GM18499 (cell line): ENCODE data around the gene PDZD2.
"Not testable (repeated sequence)": the region's sequence is repeated elsewhere in the genome, so short reads cannot be mapped to it uniquely, and the experiment has no call there.

Source experiments
- ATAC-seq: cut with Tn5 transposase; IDR thresholded peaks from one replicate; pipeline ENCODE4 v1.9.1; 2021; ENCODE audit warnings: moderate number of reproducible peaks; ENCODE audit not compliant: insufficient read depth, unreplicated experiment

PDZD2 gene

GRCh38 chr5:31682025-31682424, 43.1 kb downstream of the PDZD2 start:
- ATAC-seq, result no peak

- ATAC-seq, result no peak
These were observed 43.9 kb downstream of the PDZD2 start for GRCh38 chr5:31682851-31683250.

DNA sequence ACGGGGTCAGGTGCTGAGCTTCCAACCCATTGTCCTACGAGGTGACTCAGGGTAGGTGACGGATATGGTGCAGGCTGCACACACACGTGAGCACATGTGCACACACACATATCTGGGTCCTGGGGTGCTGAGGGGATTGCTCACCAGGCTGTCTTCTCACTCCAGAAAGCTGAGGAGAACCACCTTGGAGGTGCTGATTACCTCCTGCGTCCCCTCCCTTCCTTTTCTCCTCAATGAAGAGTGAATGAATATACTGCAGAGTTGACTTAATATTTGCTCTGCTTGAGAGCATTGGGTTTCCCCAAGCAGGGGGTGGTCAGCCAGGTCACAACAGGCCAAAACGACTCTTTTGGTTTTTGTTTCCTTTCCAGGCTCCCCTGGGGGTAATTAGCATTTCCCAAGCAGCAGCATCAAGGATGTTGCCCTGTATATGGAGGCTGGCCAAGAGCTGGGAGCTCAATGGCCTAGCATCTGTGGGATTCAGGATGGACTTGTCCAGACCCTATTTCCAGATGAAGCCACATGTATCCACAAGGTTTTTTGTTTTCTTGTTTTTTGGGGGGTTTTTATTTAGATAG, 49.7 kb downstream of the PDZD2 start:
- ATAC-seq, result no peak

DNA sequence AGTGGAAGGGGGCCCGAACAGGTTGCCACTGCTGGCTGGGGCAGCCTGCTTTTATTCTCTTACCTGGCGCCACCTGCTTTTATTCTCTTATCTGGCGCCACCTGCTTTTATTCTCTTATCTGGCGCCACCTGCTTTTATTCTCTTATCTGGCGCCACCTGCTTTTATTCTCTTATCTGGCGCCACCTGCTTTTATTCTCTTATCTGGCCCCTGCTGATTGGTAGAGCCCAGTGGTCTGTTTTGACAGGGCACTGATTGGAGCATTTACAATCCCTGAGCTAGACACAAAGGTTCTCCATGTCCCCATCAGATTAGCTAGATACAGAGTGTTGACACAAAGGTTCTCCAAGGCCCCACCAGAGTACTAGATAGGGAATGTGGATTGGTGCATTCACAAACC, 52.5 kb downstream of the PDZD2 start:
- not testable (repeated sequence) for ATAC-seq

- no peak for ATAC-seq
These were observed 53.8 kb downstream of the PDZD2 start for GRCh38 chr5:31692561-31693221.

DNA sequence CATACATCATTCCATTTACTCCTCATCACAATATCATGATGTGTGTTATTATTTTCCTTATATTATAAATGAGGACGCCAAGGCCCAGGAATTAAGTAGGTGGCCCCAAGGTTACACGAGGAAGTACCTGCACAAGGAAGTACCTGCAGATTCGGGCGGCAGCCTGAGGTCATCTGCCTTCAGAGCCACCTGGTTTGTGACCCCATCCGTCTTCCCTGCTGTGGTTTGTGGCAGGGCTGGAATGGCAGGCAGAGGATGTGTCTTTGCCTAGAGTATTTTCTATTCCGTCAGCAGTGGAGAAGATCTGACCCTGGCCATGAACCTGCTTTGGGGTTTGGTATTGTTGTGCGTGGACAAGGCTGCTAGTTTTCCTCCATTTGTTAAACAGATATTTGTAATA, 59.7 kb downstream of the PDZD2 start:
- ATAC-seq, result no peak

GRCh38 chr5:31701642-31702299, 62.8 kb downstream of the PDZD2 start:
- ATAC-seq, result no peak

GRCh38 chr5:31702712-31703111, 63.8 kb downstream of the PDZD2 start:
- no peak for ATAC-seq

GRCh38 chr5:31703757-31704156, 64.8 kb downstream of the PDZD2 start:
- ATAC-seq, result no peak

- ATAC-seq, result no peak
These were observed 67.3 kb downstream of the PDZD2 start for GRCh38 chr5:31706186-31706585.

DNA sequence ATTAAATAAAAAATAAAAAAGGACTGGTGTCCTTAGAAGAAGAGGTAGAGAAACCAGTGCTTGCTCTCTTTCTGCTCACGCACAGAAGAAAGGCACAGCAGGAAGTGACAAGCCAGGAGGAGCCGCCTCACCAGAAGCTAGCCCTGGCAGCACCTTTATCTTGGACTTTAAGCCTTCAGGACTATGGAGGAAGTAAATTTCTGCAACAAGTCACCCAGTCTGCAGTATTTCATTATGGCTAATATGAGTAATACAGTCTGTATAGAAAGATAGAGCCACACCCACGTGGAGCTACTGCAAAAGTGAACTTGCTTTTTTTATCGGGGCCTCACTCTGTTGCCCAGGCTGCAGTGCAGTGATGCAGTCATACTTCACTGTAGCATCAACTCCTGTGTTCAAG, 68.4 kb downstream of the PDZD2 start:
- no peak for ATAC-seq

DNA sequence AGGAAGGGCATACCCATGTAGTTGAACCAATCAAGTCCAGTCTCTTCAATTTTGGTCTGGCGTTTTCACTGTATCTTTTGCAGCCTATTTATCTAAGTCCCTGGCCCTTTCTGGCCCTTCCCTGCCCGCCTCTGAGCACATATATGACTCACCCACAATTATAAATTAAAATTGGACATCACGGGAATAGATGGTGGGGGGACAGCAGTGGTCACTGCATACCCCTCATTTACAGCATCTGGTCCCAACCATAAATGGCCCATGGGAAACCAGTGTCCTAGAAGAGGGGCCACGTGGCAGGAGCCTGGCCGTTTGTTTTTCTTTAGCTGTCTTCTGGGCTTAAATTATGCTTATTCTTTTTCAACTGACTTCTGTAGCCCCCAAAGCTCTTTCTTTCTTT, 69.2 kb downstream of the PDZD2 start:
- no peak for ATAC-seq

- no peak for ATAC-seq
These were observed 72.4 kb downstream of the PDZD2 start for GRCh38 chr5:31711363-31711762.

- no peak for ATAC-seq
These were observed 73.1 kb downstream of the PDZD2 start for GRCh38 chr5:31711935-31712592.

- no peak for ATAC-seq
These were observed 78.6 kb downstream of the PDZD2 start for GRCh38 chr5:31717561-31717960.

GRCh38 chr5:31720004-31720403, 81.1 kb downstream of the PDZD2 start:
- ATAC-seq, result no peak

DNA sequence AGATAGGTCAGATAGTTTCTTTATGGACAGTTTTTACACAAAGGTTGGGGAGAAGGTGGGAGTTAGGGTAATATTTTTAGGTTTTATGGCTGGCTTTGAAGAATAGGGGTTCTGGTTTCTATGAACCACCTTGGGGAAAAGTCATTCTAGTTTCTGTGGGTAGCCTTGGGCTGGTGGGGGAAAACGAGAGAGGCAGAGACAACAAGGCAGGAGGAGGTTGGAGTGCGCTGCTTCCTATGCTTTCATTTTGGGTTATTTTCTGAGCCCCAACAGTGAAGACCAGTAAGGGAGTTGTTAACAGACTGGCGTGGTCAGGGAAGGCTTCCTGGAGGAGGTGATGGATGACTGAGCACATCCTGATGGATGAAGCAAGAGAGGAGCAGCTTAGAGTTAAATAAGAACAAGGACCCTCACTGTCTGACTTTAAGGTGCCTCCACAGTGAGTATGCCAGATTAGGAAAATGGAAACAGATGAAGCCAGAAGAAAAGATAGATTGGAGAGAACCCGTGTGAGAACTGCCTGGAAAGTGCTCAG, 81.9 kb downstream of the PDZD2 start:
- no peak for ATAC-seq

DNA sequence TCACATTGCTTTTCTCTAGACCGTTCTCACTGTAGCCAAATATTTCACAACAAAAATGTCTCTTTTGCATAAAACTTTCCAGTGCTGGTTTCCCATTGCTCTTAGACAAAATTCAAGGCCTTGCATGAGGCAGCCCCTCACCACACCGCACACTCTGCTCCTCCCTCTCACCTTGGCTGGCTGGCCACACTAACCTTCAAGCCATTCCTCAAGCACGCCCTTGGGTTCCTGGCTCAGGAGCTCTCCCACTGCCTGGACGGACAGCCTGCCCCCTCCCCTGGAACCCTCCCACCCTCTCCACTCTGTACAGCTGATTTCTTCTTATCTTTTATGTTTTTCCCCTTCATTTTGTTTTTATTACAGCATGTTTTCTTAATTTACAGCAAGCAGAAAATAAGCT, 83.2 kb downstream of the PDZD2 start:
- no peak for ATAC-seq

DNA sequence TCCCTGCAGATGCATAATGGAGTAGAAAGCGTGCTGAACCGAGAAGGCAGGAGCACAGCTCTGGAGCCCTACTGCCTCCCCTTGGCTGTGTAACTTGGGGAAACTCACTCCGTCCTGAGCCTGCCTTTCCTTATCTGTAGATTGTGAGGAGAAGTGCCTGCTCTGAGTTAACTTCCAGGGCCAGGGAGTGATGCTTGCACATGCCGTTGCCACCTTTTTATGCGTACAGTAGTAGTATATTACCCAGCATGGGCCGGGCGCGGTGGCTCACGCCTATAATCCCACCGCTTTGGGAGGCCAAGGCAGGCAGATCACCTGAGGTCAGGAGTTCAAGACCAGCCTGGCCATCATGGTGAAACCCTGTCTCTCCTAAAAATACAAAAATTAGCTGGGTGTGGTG, 87.1 kb downstream of the PDZD2 start:
- no peak for ATAC-seq

DNA sequence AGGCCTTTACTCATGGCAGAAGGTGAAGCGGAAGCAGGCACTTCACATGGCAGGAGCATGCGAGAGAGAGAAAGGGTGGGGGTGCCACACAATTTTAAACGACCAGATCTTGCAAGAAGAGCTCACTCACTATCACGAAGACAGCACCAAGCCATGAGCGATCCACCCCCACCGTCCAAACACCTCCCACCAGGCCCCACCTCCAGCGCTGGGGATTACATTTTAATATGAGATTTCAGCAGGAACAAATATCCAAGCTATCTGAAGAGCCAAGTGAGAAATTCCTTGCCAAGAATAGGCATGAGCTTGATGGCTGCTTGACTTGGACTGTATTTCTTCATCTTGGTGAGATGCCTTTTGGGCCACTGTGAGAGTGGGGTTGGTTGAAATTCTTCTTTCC, 88.0 kb downstream of the PDZD2 start:
- no peak for ATAC-seq

- no peak for ATAC-seq
These were observed 89.1 kb downstream of the PDZD2 start for GRCh38 chr5:31728039-31728438.
